Activated CD4-positive, alpha-beta T cell treated with anti-CD3 and anti-CD28 coated beads, Interleukin-2, amount 50 U/mL, for 16 hours (primary cell): ENCODE measurements around the gene KHDC1.
"Not testable (repeated sequence)": the region's sequence is repeated elsewhere in the genome, so short reads cannot be mapped to it uniquely, and the experiment has no call there.

ENCODE experiments used
- DNase-seq: peaks from one replicate; pipeline ENCODE4 v3.0.0-alpha.2; 2020

Gene KHDC1

DNA sequence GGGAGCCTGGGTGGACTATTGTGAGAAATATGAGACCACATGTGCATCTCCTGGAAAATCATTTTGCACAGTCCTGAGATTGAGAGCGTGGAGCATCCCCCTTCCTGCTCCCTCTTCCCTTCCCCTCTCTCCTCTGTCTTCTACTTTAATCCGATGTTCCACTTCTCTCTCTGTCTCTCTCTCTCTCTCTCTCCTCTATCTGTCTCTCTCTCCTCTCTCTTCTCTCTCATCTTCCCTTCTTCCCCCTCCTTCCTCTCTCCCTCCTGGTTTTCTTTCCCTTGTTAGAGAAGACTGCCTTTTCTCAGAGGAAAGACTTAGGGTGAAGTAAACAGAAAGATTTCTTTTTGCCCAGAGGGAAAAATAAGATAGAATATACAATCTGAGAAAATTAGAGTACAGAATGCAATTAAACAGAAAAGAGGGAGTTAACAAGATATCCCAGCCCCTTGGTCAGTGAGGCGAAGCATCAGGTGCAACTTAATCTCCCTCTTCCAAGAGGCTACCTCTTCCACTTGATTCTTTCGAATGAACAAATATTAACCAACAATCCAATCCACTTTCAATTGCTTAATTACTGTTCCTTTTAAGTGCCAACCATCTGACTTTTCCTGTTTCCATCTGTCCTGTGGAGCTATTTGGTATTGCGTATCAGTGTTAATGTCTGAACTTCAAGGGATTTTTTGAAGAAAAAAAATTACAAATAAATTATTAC lies 14.6 kb downstream of the KHDC1 start:
- no peak for DNase-seq

DNA sequence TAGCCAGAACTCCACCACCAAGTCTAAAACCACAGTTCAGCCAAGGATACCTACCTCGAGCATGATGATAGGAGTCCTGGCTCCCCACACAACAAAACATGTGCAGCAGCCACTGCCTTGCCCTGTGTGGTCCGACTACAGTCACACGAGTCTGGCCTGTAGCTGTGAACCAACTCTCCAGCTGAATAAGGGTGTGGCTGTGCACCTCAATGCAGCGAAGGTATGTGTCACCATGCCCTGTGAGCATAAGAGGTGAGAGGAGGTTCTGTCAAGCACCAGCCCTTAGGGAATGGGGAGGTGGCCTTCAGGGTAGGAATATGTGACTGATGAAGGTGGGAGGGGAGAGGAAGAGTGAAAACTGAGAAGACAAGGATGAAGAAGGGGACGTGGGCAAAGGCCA lies 21.0 kb downstream of the KHDC1 start:
- no peak for DNase-seq

DNA sequence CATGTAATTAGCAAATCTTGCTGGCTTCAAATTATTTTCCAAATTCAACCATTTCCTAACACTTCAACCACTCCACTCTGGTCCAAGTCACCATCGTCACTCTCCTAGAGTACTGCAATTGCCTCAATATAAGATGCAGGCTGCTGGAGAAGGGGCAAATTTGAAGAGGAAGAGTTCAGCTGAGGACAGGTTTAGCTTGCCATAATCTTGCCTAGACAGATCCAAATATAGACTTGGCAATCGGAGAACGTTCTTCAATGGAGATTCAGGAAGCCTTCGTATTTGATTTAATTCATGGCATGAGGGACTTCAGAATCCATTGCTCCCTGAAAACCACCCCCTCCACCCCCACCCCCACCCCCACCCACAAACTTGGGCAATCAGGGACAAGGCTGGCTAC lies 22.3 kb downstream of the KHDC1 start:
- no peak for DNase-seq

DNA sequence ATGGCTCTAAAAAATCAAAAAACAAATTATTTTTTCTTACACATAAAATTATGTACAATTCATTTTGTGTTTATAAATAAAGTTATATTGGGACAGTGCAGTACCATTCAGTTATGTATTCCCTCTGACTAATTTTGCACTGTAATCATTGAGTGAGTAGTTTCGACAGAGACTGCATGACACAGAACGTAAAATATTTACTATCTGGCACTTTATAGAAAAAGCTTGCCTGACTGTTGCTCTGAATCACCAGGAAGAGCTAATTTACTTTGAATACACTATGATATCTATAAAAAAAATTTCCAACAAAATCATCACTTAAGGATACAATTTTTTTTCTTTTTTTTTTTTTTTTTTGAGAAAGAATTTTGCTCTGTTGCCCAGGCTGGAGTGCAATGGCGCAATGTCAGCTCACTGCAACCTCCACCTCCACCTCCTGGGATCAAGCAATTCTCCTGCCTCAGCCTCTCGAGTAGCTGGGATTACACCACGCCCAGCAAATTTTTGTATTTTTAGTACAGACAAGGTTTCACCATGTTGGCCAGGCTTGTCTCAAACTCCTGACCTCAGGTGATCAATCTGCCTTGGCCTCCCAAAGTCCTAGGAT lies 26.7 kb downstream of the KHDC1 start:
- no peak for DNase-seq

DNA sequence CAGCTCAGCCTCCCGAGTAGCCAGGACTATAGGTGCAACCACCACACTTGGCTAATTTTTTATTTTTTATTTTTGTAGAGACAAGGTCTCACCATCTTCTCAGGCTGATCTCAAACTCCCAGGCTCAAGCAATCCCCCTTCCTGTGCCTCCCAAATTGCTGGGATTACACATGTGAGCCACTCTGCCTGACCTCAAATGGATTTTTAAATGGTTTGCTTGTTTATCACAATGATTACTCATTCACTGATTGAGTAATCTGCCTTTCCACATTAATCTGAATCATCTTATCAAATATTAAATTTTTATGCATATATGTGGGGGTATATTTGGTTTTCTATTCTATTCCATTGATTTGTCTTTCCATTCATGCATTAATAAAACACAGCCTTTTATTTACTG lies 28.3 kb downstream of the KHDC1 start:
- no peak for DNase-seq

DNA sequence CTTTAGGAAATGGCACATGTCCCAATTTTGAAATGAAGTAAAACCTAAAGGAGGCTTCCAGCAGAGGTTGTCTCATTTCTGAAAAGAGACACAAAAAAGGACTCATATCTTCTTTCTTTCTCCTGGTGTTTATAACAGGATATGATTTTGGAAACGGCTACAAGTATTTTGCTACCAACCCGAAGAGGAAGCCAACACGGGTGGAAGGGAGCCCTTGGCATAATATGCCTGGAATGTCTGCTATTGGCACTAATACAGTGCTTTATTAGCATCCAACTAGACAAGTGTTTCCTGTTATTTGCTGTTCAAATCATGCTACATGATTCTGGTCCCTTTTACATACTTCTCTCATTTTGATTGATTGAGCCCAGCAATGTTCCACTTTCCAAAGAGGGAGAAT lies 29.0 kb downstream of the KHDC1 start:
- not testable (repeated sequence) for DNase-seq

DNA sequence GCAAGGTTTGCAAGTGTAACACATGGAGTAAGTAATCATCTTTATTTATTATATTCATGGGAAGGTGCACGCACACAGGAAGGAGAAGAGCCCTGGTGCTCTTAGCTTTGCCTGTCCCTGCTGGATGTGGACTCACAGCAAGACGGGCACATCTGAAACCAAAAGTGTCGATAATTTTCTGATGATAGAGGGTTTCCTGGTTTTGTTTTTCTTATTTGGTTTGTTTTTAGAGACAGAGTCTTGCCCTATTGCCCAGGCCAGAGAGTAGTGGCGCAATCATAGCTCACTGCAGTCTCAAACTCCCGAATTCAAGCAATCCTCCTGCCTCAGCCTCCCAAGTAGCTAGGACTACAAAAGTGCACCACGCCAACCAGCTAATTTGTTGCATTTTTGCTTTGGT lies 29.9 kb downstream of the KHDC1 start:
- no peak for DNase-seq

DNA sequence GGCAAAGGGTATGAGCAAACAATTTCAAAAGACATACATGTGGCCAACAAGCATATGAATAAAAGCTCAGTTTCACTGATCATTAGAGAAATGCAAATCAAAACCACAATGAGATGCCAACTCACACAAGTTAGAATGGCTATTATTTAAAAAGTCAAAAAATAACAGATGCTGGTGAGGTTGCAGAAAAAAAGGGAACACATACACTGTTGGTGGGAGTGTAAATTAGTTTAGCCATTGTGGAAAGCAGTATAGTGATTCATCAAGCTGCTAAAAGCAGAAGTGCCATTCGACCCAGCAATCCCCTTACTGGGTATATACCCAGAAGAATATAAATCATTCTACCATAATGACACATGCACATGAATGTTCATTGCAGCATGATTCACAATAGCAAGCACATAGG lies 31.0 kb downstream of the KHDC1 start:
- DNase-seq = no peak

DNA sequence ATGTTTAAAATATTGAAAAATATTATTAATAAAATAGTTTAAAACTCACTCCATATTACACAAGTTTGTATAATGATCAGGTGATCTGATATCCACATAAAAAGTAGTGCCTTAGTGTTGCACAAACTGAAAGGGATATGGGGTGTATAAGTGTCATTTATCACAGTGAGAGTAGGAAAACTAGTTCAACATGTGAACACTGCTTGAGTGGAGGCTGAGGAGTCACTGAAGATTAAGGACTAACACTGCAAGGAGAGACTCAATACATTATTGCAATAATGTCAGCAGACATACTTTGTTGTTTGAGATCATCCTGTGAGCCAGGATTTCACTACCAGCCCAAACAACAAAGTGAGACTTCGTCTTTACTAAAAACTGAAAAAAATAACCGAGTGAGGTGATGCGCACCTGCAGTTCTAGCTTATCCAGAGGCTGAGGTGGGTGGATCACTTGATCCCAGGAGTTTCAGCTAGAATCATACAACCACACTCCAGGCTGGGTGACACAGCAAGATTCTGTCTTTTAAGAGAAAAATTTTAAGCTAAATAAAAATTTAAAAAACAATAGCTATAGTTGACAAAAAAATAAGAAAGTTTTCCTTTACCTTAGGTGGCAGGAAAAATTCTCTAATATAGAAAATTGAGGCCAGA lies 35.3 kb downstream of the KHDC1 start:
- DNase-seq = no peak

DNA sequence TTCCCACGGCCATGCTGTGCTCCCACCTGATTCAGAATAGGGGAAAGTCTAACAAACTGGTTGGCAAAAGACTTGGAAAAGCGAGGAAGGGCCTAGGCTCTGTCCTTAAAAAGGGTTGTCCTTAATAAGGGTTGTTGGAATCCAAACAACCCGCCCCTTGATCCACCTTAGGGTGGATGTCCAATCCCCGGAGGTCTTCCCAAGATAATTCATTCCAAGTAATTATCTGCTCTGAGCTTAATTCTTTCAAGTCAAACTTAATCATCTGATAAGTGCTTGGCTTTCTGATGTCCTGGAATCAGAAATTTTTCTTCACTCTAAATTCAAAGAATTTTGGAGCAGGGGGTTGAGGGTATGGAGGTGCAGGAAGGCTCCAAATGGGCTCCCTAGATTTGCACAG lies 37.6 kb downstream of the KHDC1 start, which contains the start of gene KHDC1L:
Gene KHDC1L (minus strand): TSS at position 101 of the 400 bp plus-strand sequence. CDS start 88 bp downstream, at position 13.
- DNase-seq = no peak

DNA sequence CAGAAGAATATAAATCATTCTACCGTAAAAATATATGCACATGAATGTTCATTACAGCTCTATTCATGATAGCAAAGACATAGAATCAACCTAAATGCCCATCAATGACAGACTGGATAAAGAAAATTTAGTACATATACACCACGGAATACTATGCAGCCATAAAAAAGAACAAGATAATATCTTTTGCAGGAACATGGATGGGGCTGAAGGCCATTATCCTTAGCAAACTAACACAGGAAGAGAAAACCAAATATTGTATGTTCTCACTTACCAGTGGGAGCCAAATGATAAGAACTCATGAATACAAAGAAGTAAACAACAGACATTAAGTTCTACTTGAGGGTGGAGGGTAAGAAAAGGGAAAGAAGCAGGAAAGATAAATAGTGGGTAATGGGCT lies 46.1 kb downstream of the KHDC1 start:
- no peak for DNase-seq

DNA sequence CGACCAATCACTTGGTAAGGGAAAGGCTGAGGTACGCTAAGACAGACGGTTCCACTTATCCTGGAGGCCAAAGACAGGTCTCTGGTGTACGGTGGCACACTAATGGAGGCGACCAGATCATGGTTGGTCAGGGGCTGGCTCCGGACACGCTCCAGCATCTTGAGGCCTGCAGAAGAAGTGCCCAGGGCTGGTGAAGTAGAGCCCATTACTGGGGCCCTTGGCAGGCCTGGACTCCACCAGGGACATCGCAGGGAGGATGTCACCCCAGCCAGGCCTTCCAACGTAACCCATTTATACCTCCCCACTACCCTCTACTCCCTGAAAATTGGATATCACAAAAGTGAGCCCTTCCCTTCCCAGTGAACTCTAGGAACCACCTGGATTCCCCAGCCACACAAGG lies 53.9 kb downstream of the KHDC1 start:
- no peak for DNase-seq

DNA sequence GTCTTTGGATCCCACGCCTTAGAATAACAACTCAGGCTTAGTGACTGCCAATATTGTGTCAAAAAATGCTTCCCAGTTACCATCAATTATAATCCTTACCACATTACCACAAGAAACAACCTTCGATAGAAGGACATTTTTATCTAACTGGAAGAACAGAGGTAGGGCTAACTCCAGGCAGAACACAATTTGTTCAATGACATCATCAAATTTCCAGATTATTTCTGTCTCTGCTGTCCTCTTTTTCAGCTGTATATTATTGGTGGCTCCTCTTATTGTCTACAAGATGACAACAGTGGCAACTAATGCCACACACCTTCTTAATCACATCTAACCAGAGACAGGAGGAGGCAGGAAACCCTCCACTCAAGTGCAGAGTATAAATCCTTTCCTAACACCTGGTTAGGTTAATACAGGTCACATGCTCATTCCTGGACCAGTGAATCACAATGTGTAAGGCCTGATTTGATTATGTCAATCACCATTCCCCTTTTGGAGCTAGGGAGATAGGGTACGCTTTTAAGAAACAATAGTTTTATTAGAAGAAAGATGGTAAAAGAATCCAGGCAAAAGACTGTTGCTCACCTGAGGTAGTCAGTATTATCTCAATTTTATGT lies 55.7 kb downstream of the KHDC1 start:
- no peak for DNase-seq

DNA sequence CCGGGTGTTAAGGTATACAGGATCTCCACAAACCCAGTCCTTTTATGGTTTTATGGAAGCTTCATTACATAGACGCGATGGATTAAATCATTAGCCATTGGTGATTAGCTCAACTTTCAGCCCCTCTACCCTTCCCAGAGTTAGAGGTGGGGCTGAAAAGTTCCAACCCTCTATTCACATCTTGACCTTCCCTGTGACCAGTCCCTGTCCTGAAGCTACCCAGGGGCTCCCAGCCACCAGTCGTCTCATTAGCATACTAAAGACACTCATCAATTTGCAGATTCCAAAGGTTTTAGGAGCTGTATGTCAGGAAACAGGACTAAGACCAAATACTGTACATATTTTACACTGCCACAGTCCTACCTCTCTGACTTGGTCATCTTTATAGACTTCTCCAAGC lies 58.7 kb downstream of the KHDC1 start:
- no peak for DNase-seq

DNA sequence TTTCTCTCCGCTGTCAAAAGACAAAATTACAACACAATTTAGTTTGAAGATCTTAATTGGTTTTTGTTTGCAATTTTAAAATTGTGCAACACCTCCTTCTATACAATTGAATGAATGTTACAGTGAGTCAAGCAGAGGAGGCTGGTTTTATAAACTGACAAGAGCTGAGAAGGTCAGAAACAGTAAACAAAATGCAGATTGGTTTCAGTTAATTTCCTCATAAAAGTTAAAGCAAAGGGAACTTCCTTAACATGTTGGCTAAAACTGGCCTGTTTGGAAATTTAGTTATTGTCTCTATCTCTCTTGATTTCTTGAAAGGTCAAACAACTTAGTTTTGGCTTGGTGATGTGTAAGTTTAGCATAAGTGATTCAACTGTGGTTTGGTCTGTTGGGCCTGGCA lies 59.9 kb downstream of the KHDC1 start:
- DNase-seq = no peak

DNA sequence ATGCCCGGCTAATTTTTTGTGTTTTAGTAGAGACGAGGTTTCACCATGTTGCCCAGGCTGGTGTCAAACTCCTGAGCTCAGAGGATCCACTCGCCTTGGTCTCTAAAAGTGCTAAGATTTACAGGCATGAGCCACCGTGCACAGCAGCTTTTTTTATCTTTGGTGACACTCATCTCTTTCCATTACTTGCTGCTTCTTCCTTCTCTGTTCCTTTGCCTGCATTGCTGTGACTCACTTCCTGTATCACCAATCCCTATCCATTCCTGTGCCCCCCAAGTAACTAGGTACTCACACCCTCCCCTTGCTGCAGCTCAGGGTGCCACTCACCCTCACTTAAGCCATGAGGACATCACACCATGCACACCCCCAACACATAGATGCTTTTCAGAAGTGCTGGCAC lies 62.3 kb downstream of the KHDC1 start:
- DNase-seq = no peak

DNA sequence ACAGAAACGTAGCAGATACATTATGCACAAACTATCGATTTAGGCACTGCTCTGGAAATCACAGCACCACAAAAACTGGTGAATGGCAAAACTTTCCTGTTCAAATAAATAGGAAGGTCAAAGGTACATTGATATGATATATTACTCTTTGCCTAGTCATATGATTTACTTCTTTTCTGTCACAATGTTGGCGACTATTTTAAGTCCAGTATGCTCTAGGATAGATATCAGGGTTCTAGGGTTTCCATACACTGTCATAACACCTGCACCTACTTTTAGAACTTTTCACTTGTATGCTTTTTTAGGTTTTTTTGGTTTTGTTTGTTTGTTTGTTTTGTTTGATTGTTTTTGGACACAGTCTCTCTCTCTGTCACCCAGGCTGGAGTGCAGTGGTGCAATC lies 62.7 kb downstream of the KHDC1 start:
- DNase-seq = no peak

DNA sequence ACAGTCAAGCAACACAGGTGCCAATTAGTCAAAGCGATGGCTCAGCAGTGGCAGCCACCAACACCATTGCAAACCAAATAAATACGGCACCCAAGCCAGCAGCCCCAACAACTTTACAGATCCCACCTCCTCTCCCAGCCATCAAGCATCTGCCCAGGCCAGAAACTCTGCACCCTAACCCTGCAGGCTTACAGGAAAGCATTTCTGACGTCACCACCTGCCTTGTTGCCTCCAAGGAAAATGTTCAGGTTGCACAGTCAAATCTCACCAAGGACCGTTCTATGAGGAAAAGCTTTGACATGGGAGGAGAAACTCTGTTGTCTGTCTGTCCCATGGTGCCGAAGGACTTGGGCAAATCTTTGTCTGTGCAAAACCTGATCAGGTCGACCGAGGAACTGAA lies 68.3 kb downstream of the KHDC1 start:
- no peak for DNase-seq

DNA sequence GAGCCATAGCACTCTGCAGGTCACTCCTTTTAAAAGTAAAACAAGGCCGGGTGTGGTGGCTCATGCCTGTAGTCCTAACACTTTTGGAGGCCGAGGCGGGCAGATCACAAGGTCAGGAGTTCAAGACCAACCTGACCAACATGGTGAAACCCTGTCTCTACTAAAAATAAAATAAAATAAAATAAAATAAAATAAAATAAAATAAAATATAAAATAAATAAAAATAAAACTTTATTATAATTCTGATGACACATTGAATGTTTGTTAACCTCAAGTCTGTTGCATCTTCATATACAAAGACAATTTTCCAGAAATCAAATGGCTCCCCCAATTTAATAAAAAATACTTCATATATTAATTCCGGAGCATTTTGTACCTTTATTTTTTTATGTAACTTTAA lies 69.7 kb downstream of the KHDC1 start:
- not testable (repeated sequence) for DNase-seq
